PFSK-1 (cell line): ENCODE data around the gene FTCDNL1.

Experiments
- FOXP2 ChIP-seq: optimal IDR thresholded peaks from 2 replicates; pipeline ENCODE3; 2011; ENCODE audit warnings: borderline replicate concordance, control low read depth, inconsistent platforms; ENCODE audit not compliant: insufficient read depth; ENCODE audit errors: extremely low read length, extremely low read depth
- POLR2AphosphoS5 ChIP-seq: IDR thresholded peaks from 2 replicates; pipeline ENCODE4 v1.6.1; 2012; ENCODE audit warnings: low read depth, mild to moderate bottlenecking, control low read depth, low read length, moderate library complexity
- SIN3A ChIP-seq: IDR thresholded peaks from 2 replicates; pipeline ENCODE4 v1.6.1; 2012; ENCODE audit warnings: mild to moderate bottlenecking, low read length, moderate library complexity, borderline replicate concordance; ENCODE audit not compliant: insufficient read depth
- TAF1 ChIP-seq: IDR thresholded peaks from 2 replicates; pipeline ENCODE4 v1.6.1; 2012; ENCODE audit warnings: low read length, control low read depth, borderline replicate concordance; ENCODE audit not compliant: insufficient read depth
- TF ChIP-seq, protein P1 (sequence below), 2 experiments: IDR thresholded peaks; 2 replicates each; pipeline versions ENCODE4 v1.6.1 to v1.8.0; 2011 to 2012; ENCODE audit warnings: low read depth in 2 of 2, low read length in 2 of 2, control low read depth in 1 of 2, inconsistent platforms in 1 of 2, mild to moderate bottlenecking in 1 of 2, moderate library complexity in 1 of 2; ENCODE audit not compliant: insufficient read depth in 1 of 2

Gene FTCDNL1

DNA sequence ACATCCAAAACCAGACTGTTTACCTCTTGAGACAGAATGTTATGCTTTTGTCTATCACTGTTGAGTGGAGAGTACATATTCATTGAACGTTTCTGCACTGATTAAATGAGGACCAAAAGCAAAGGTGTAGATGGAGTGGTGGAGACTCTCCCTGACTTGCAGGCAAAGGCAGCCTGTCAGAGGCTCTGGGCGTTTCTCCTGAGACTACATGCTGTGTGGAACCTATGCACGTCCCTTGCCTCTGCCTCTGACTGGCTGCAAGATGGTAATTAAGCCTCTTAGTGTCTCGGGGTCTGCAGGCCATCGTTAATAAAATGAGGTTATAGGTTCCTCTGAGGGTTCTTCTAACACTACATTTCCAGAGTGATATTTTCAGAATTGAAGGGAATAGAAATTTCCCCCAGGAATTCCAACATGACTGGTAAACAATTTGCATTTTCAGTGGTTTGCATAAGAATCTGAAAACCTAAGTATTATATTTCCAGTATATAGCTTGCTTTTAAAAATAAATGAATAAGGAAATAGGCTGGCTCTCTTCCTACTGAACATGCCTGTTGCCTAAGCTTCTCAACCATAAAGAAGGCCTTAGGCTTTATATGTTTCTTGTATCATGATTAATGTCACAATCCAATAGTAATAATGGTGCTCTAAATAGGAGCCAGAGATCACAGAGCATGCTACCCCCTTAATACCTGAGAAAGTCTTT lies 107.4 kb downstream of the FTCDNL1 start:
- TF ChIP-seq, protein P1, sequence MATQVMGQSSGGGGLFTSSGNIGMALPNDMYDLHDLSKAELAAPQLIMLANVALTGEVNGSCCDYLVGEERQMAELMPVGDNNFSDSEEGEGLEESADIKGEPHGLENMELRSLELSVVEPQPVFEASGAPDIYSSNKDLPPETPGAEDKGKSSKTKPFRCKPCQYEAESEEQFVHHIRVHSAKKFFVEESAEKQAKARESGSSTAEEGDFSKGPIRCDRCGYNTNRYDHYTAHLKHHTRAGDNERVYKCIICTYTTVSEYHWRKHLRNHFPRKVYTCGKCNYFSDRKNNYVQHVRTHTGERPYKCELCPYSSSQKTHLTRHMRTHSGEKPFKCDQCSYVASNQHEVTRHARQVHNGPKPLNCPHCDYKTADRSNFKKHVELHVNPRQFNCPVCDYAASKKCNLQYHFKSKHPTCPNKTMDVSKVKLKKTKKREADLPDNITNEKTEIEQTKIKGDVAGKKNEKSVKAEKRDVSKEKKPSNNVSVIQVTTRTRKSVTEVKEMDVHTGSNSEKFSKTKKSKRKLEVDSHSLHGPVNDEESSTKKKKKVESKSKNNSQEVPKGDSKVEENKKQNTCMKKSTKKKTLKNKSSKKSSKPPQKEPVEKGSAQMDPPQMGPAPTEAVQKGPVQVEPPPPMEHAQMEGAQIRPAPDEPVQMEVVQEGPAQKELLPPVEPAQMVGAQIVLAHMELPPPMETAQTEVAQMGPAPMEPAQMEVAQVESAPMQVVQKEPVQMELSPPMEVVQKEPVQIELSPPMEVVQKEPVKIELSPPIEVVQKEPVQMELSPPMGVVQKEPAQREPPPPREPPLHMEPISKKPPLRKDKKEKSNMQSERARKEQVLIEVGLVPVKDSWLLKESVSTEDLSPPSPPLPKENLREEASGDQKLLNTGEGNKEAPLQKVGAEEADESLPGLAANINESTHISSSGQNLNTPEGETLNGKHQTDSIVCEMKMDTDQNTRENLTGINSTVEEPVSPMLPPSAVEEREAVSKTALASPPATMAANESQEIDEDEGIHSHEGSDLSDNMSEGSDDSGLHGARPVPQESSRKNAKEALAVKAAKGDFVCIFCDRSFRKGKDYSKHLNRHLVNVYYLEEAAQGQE (IDR thresholded peaks at IDR 0.05; ENCODE audit: insufficient read depth in 1 of 2, low read depth in 2 of 2, low read length in 2 of 2): no peak
- TF ChIP-seq FOXP2 (no peak), TAF1 (no peak), SIN3A (no peak), POLR2AphosphoS5 (no peak)

DNA sequence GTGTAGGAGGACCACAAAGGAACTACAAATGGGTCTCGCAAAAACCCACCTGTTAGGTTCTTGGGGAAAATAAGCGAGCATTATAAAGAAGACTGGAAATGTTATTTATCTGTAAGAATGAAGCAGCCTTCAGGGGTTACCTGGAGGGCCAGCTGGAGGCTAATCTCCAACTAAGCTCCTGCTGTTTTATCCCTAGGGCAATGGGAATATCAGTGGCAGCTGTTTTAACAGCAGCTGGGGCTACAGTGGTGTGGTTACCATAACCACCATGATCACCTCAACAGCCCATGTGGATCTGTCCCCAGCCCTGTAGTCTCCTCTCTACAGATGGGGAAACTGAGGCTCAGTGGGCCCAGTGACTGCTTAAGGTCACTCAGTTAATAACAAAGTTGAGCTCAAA lies 108.1 kb downstream of the FTCDNL1 start:
- TF ChIP-seq, protein P1 (IDR thresholded peaks at IDR 0.05; ENCODE audit: insufficient read depth in 1 of 2, low read depth in 2 of 2, low read length in 2 of 2): no peak

DNA sequence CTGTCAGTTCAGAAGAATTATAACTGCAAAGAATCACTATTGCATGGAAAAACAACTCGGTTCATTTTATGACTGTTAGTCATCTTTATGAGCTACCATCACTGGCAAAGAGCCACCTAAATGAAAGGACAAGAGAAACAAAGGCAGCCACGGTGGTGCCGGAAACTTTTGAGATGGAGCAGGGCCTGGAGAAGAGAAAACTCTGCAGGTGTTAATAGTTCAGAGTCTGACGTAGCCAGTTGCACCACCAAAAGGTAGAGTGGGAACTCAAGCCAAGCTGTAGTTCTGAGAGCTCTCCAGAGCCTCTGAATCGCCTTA lies 110.9 kb downstream of the FTCDNL1 start:
- TF ChIP-seq FOXP2 (no peak), POLR2AphosphoS5 (no peak)

DNA sequence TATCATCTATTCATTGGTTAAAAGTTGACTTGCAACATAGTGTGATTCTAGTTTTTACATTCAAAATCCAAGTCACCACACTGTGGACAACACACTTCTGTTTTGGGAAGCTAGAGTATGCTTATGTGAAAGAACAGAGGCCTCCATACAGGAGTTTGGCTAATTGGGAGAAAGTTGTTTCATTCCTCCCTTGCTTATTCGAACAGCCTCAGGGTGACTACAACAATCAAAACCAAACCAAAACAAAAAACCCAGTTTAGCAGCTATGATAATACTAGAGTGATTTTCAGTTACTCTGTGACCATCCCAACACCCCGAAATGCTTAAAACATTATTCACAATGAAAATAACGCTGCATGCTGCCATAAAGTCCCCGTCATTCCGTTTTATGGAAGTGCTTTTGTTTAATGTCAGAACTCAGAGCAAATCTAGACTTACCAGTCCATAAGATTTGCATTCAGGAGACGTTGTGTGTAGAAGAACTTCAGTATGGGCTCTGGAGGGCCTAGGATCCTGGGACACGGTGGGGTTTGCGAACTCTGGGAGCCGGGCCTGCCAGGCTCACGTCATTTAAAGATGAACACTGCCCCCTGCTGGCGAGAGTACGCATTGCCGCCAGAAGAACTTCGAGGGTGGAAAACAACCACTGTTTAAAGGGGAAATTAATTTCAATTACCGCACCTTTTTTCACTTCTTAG lies 111.4 kb downstream of the FTCDNL1 start:
- TF ChIP-seq SIN3A (no peak), FOXP2 (no peak), POLR2AphosphoS5 (no peak), TAF1 (no peak)
- TF ChIP-seq, protein P1 (IDR thresholded peaks at IDR 0.05; ENCODE audit: insufficient read depth in 1 of 2, low read depth in 2 of 2, low read length in 2 of 2): no peak

DNA sequence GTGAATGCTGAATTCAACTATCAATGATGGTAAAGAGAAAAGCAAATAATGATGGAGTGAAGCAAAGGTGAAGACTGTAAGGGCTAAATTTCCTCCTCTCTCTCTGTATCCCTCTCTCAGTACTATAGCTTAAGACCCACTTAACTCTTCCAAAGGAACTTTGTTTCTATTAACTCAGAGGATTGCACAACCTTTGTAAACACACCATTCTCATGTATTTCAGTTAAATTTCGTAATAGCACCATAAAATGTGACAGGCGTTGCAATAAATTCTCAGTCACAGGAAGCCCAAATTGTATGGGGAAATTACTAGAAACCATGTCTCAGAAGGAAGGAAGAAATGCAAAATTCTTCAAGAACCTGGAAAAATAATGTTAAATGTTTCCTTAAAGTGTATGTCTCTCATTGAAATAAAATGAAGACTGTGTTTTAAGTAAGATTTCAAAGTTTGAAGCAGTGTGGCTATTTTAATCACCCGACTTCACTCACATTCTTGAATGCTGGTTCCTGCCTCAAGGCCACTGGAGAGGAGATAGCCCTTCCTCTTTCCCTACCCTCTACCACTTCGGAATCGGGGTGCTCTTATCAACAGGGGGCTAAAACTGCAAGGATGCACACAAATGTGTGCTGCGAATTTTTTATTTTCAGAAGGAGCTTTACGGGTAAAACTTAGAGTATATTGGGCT lies 112.1 kb downstream of the FTCDNL1 start:
- TF ChIP-seq FOXP2: no peak
- no peak for TF ChIP-seq POLR2AphosphoS5
- TF ChIP-seq, protein P1 (IDR thresholded peaks at IDR 0.05; ENCODE audit: insufficient read depth in 1 of 2, low read depth in 2 of 2, low read length in 2 of 2): no peak
- TF ChIP-seq SIN3A: no peak
- no peak for TF ChIP-seq TAF1
